Renal cortex interstitium (tissue), 11 donors: ENCODE results near the gene LY6G5C. TPM values are rescaled to one million over a fixed set of nuclear protein-coding genes. Genes with fewer than 3 reads are reported as not detected.

Source experiments
- DNase-seq, 11 donors: peaks; one replicate each; pipeline ENCODE4 v3.0.0-alpha.2; 2013; ENCODE audit warnings: low read depth in 9 of 11, low spot score in 4 of 11; ENCODE audit errors: extremely low read depth in 1 of 11
- polyA plus RNA-seq, 3 donors: library from polyadenylated mRNA; unstranded; fragments of 120-200 nt; gene quantifications; one replicate each; pipeline ENCODE4 v1.2.1, GENCODE V29; 2013; ENCODE audit not compliant: insufficient read length in 3 of 3

LY6G5C gene
- polyA plus RNA-seq, 3 donors: 2.4 to 3.5 (median 3.4) TPM

GRCh38 chr6:31697555-31697954 lies 16.7 kb upstream of the LY6G5C start:
- DNase-seq: no peak

- DNase-seq: no peak
Observed at GRCh38 chr6:31693535-31693934, 12.7 kb upstream of the LY6G5C start.

GRCh38 chr6:31692886-31693285 lies 12.0 kb upstream of the LY6G5C start:
- no peak for DNase-seq

- no peak for DNase-seq
Observed at GRCh38 chr6:31692353-31692752, 11.5 kb upstream of the LY6G5C start.

DNA sequence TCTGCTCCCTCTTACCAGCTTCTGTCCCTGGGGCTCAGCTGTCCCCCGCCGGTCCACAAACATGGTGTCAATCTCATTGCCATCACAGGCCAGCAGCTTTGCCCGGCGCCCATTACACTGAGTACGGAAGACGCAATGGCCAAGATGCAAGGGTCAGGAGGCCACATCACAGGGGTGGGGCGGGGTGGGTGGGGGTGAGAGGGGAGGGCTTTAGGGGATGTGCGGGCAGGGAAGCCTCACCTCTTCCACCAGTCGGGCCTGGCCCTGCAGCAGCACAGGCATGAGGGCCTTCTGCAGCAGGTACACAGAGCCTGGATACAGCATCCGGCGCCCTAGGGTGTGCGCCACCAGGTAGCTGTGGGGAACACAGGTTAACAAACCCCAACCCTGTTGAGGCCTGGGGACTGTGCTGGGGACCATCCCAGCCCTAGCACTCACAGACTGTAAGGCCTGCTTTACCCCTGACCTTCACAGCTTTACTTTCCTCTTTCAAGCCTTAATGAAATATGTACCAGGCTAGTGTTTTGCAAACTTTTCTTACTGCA lies 10.8 kb upstream of the LY6G5C start:
- DNase-seq: no peak

DNA sequence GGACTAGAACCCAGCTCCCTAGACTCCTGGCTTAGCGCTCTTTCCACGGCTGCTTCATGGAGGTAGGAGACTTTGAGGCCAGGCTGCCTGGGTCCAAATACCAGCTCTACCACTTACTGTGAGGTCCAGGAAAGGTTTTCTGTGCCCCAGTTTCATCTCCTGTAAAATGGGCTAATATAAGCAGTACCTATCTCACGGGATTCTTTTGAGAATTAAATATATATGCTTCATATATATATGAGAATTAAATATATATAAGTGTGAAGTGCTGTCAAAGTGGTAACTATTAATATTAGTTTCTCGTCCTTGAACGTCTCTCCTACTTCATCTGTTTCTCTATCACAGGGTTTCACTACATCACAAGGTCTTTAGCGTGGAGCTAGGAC lies 10.2 kb upstream of the LY6G5C start:
- DNase-seq: no peak

DNA sequence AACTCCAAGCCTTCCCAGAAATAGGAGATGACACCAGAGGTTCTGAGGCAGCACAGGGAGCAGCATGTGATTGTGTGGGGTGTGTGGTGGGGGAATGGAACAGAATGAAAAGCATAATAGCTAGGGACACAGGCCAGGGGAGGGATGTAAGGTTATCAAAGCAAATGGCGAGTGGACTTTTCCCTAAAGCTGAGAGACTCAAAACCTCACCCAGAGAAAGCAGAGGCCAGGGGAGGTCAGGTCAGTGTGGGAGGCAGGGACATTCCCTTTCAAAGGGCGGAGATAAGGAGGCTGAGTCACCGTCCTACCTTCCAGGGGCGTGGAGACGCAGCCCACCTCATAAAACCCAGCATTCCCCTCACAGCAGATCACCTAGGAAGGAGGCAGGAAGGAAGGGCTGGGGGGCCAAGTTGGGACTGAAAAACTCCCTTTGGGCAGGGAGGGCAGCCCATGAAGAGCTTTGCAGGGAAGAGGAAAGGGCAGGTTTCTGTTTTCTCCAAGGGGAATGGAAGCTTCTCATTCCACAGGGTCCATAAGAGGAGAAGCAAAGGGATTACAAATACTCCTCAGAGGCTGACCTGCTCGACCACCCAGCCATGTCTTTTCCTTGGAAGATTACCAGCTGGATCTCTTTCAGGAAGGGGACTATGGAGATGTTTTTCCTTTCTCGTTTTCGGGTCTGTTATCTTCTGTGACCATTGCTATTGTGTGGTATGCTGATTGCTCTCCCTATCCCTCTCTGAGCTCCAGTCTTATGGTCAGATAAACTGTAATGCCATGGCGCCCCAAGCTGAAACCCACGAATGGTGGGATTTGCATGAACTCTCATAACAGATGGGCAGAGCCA lies 9.6 kb upstream of the LY6G5C start:
- DNase-seq: no peak

DNA sequence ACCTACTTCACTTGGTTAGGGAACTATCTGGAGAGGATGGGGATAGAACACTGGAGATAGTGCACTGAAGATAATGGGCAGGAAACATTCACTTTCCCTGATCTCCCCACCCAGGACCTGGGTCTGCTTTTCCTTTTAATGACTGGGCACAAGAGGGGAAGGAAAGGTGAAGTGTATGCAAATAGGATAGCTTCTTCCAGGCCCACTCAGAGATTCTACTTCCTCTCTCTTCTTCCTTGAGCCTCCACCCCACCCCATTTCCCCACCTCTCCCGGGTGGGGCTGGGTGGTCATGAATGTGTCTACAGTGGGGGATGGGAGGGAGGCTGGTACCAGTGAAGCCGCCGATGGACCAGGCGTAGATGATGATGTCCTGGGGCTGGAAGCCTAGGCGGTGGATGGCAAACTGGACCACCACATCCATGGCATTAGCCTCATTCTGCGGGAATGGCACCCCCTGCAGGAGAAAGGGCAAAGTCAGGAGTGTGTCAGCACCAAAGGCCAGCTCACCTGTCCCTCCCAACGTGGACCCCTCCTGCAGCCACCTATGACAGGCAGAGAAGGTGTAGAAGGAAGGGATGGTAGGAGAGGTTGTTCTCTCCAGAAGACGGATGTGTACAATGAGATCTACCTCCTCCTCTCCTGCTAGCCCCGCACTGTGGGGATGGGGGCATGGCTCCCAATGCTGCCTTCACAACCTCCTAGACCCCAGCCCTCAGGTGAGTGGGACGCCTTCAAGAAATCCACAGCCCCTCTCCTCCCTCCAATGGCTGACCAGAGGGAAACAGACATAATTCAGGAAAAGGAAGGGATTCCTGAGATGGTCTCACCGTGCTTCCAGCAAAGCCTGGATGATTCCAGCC lies 8.6 kb upstream of the LY6G5C start:
- no peak for DNase-seq

- DNase-seq: no peak
Observed at GRCh38 chr6:31687860-31688693, 7.2 kb upstream of the LY6G5C start.

- DNase-seq: no peak
Observed at GRCh38 chr6:31687321-31687720, 6.5 kb upstream of the LY6G5C start.

DNA sequence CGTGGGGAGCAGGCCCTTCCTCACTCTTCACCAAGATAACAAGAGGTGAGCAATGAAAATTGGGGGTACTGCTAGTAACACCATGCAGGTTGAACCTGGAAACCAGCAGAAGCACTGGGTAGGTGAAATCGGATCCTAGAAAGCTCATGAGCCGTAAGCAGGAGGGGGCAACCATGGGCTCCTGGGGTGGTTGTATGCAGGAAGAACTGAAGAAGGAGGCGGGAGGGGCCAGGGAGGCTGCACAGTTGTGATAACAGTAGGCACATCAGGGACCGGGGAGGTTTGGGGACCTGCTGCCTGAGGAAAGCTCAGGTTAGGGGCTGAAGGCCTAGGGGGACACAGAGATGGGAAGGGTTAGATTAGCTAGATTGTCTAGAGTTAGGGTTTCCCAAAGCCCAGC lies 5.6 kb upstream of the LY6G5C start:
- DNase-seq: no peak

- no peak for DNase-seq
Observed at GRCh38 chr6:31683591-31683990, 2.7 kb upstream of the LY6G5C start.

DNA sequence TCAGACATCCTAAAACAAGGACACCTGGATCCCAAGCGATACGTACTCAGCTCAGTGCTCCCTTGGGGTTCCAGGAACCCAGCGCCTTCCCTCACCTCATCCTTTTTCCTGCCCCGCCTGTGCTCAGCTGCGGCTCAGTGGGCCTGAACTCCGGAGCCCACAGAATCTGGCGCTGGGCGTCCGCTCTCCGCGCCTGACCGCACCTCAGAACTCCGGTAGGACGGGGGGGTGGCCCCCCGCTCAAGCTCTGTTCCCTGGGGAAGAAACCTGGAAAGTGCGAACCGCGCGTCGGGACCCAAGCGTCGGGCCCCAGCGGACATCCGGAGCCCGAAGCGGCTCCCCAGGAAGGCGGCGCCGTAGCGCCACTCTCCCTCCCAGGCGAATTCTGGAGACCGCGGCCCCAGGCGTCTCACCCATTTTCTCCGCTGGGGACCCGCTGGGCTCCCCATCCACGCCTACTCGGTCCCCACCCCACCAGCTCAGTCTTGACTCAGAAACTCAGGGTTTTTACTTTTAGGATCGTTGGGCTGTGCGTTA lies 336 bp upstream of the LY6G5C start:
- DNase-seq: peak in 2 of 11 donors; percentile 49

- no peak for DNase-seq
Observed at GRCh38 chr6:31677955-31678354, 2.9 kb downstream of the LY6G5C start.

- no peak for DNase-seq
Observed at GRCh38 chr6:31676904-31677303, 4.0 kb downstream of the LY6G5C start.

GRCh38 chr6:31676322-31676903 lies 4.5 kb downstream of the LY6G5C start:
- DNase-seq: no peak

- no peak for DNase-seq
Observed at GRCh38 chr6:31669676-31670075, 11.2 kb downstream of the LY6G5C start, which contains the start of gene LY6G5B. Gene LY6G5B, plus strand, starts transcription at chr6:31669976. Its CDS starts 975 bp downstream, at chr6:31670951.

DNA sequence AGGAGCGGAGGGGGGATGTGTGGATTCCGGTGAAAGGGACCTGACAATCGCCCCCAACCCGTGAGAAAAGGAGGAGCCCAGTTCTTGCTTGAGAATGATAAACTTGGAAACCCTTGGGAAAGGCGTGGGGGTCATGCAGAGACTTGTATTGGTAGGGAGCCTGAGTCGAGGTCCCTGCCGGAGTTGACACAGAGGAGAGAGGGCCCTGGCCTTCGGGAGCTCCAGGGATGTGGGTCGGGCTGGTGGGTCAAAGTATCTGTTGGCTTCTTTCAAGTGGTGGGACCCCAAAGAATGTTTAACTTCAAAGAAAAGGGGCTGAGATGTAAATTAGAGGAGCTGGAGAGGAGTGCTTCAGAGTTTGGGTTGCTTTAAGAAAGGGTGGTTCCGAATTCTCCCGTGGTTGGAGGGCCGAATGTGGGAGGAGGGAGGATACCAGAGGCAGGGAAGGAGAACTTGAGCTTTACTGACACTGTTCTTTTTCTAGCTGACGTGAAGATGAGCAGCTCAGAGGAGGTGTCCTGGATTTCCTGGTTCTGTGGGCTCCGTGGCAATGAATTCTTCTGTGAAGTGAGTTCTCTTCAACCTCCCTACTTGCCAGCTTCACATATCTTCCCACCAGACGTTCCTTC lies 14.4 kb downstream of the LY6G5C start:
- DNase-seq: no peak
